Skeletal muscle tissue (tissue), 4 donors: ENCODE results near the gene DNAJB13. TPM values are rescaled to one million over a fixed set of nuclear protein-coding genes. Genes with fewer than 3 reads are reported as not detected.
A peak's percentile ranks its signal among the peaks of the same experiment; 100 is the strongest.
"Not testable (repeated sequence)": the region's sequence is repeated elsewhere in the genome, so short reads cannot be mapped to it uniquely, and the experiment has no call there.

Source experiments
- H3K27ac ChIP-seq: one replicate; pipeline ENCODE4 v1.7.0; 2013; ENCODE audit warnings: mild to moderate bottlenecking, low read depth, low read length, inconsistent platforms
- H3K27me3 ChIP-seq, 3 donors: one replicate each; pipeline ENCODE4 v1.7.0; 2013; ENCODE audit warnings: low read length in 3 of 3; ENCODE audit not compliant: control insufficient read depth in 3 of 3, insufficient read depth in 3 of 3
- H3K36me3 ChIP-seq, 3 donors: one replicate each; pipeline ENCODE4 v1.7.0; 2013; ENCODE audit warnings: low read length in 3 of 3; ENCODE audit not compliant: control insufficient read depth in 3 of 3, insufficient read depth in 3 of 3
- H3K4me1 ChIP-seq, 3 donors: one replicate each; pipeline ENCODE4 v1.7.0; 2013; ENCODE audit warnings: low read length in 3 of 3, mild to moderate bottlenecking in 3 of 3; ENCODE audit not compliant: control insufficient read depth in 3 of 3, insufficient read depth in 3 of 3
- H3K4me3 ChIP-seq, 3 donors: one replicate each; pipeline ENCODE4 v1.7.0; 2013; ENCODE audit warnings: low read length in 3 of 3
- H3K9ac ChIP-seq, 3 donors: one replicate each; pipeline ENCODE4 v1.7.0; 2013; ENCODE audit warnings: low read length in 3 of 3, mild to moderate bottlenecking in 3 of 3, moderate library complexity in 2 of 3, low read depth in 1 of 3
- H3K9me3 ChIP-seq, 3 donors: one replicate each; pipeline ENCODE4 v1.7.0; 2013; ENCODE audit warnings: low read length in 3 of 3; ENCODE audit not compliant: control insufficient read depth in 3 of 3
- total RNA-seq: library from RNA; depleted of rRNA; stranded (reverse); fragments of >200 nt; gene quantifications from one replicate; pipeline ENCODE4 v1.2.3, GENCODE V29; 2014
- donor health status: Osteomylitis.

Gene DNAJB13
- total RNA-seq, 1 donor from 2014 or later: not detected

DNA sequence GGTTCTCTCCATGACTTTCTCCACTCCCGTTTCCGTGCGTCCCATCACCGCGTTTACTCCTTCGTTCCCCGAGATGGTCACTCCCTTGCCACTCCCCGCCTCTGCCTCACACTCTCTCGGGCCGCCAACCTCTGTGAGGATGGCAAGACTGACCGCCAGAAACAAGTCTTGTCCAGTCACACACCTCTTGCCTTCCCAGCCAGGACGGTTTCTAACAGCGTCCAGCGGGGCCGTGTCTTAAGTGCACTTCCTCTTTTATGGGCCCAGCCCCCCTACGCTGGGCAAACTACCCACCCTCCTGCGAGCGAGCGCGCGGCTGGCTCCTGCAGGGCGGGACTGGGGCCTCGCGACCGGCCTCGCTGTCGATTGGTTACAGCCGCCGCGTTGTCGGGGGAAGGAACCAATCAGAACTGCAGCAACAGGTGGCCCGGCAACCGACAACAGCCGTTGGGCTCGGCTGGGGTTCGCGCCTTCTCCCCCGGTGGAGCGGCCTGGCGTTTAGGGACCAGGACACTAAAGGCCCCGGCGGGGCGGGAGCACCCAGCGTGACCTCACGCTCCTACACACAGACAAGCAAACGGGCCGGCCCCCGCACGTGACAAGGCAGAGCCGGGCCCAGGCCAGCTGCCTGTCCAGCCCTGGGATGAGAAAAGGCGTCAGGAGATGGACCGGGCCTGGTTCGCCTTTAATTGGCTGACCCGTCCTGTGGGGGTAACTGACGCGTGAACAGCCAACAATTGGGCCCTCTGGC lies 32.3 kb downstream of the DNAJB13 start:
- peaks cover 17 to 20% (median 19%) of the 10 kb centered on the region in 3 donors for H3K36me3 ChIP-seq
- H3K9me3 ChIP-seq: no peaks in the 10 kb centered on the region
- H3K27me3 ChIP-seq: no peaks in the 10 kb centered on the region
- peak overlapping the region; percentile 94 for H3K27ac ChIP-seq
- H3K9ac ChIP-seq: peak overlapping the region; percentile 82 to 94 (median 93)
- peaks cover 31 to 38% (median 36%) of the 10 kb centered on the region in 3 donors for H3K4me1 ChIP-seq
- H3K4me3 ChIP-seq: peak overlapping the region; percentile 75 to 95 (median 94)

DNA sequence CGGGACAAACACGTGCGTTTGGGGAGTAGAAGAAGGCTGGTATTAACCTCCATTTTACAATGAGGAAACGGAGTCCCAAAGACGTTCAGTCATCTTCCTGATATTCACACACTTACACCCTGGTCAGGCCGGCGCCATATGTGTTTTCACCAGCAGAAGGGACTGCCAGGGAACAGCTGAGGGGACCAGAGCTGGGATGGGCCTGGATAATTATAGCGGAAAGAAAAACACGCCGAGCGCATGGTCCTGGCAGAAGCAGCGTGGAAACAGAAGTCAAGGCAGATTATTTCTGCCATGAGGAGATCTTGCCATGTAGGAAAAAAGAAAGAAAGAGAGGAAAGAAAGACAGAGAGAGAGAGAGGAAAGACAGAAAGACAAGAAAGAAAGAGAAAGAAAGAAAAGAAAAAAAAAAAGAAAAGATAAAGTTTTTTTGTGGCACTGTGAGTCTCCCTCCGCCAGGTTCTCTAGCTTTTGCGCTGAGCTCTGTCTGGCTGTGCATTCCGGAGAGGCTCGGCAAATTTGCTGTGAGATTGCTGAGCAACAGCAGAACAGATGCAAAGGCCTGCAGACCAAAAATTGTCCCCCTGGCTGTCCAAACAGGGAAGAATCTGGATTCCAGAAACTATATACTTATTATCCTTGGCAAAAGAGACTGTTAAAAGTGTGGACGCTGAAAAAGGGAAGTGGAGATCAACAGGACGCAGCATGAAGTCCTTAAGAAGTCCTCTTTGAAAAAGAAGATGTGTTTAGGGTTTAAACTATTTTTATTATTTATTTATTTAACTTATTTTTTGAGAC lies 33.1 kb downstream of the DNAJB13 start:
- Histone ChIP-seq H3K9me3 (no peaks in the 10 kb centered on the region), H3K4me1 (peaks cover 31 to 38% (median 35%) of the 10 kb centered on the region in 3 donors), H3K36me3 (peaks cover 9 to 13% (median 11%) of the 10 kb centered on the region in 3 donors), H3K27ac (peak overlapping the region; percentile 94), H3K4me3 (peak overlapping the region; percentile 75 to 95 (median 94)), H3K27me3 (no peaks in the 10 kb centered on the region), H3K9ac (peak overlapping the region; percentile 55 to 93 (median 73))

DNA sequence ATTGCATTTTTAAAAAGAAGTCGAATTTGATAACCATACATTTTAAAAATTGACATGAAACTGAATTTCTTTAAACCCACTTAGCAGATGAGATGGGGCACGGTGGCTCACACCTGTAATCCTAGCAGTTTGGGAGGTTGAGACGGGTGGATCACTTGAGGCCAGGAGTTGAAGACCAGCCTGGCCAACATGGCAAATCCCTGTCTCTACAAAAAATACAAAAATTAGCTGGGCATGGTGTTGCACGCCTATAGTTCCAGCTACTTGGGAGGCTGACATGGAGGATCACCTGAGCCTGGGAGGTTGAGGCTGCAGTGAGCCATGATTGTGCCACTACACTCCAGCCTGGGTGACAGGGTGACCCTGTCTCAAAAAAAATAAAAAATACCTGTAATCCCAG lies 34.8 kb downstream of the DNAJB13 start:
- H3K4me3 ChIP-seq, H3K9me3 ChIP-seq, H3K27me3 ChIP-seq, H3K9ac ChIP-seq, H3K36me3 ChIP-seq, H3K27ac ChIP-seq: not testable (repeated sequence)
- peaks cover 29 to 30% (median 30%) of the 10 kb centered on the region in 3 donors for H3K4me1 ChIP-seq

DNA sequence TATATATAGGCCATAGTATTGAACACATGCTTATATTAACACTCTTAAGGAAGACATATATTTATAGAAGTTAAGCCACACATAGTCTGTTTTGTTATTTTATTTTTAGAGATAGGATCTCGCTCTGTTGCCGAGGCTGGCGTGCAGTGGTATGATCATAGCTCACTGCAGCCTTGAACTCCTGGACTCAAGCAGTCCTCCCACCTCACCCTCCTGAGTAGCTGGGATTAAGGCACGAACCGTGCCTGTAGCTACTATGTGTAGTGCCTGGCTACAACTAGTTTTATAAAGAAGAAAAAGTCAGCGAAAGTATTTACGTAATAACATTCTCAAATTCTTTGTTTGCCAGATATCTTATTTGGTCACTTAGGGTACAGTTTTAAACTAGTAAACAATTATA lies 37.4 kb downstream of the DNAJB13 start:
- Histone ChIP-seq H3K36me3 (no peaks in the 10 kb centered on the region), H3K4me3 (no peak overlapping the region), H3K27me3 (no peaks in the 10 kb centered on the region), H3K27ac (no peak overlapping the region), H3K9me3 (no peaks in the 10 kb centered on the region), H3K9ac (no peak overlapping the region), H3K4me1 (peaks cover 7 to 12% (median 12%) of the 10 kb centered on the region in 3 donors)

DNA sequence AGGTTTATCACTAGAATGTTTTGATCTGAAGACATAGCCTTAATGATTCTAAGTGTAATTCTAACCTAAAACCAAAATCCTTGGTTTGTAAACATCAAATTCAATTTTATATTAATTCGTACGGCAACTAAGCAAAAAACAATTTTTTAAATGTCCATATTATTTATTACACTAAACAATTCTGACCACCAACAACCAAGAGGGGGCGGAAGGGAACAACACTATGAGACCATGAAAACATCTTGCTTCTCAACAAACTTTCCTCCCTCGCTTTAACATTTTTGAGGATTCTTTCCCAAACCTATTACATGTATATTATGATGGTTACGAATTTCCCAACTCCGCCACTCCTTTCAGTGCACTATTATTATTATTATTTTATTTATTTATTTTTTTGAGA lies 38.3 kb downstream of the DNAJB13 start:
- Histone ChIP-seq H3K9me3 (no peaks in the 10 kb centered on the region), H3K36me3 (no peaks in the 10 kb centered on the region), H3K4me1 (peaks cover 3 to 5% (median 4%) of the 10 kb centered on the region in 3 donors), H3K9ac (no peak overlapping the region), H3K27me3 (no peaks in the 10 kb centered on the region), H3K27ac (no peak overlapping the region), H3K4me3 (no peak overlapping the region)

DNA sequence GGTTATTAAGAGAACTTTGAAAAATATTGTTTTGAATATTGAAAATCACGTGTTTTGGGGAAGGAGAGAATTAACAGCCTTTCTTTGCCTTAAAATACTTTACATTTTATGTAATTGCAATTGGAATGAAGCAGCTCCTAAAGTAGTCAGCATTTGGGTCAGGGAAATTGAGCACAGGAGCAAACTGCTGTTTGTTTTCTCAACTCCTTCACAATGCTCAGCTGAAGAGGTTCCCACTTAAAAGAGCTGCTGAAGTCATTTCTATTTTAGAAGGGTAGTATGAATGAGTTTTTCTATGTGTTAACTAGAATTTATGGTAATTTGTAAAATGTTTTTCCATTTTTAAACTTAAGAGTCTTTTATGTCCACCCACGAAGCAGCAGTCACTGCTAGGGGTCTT lies 39.9 kb downstream of the DNAJB13 start:
- Histone ChIP-seq H3K4me3 (no peak overlapping the region), H3K9me3 (no peaks in the 10 kb centered on the region), H3K4me1 (no peaks in the 10 kb centered on the region), H3K27me3 (no peaks in the 10 kb centered on the region), H3K9ac (no peak overlapping the region), H3K36me3 (no peaks in the 10 kb centered on the region), H3K27ac (no peak overlapping the region)

DNA sequence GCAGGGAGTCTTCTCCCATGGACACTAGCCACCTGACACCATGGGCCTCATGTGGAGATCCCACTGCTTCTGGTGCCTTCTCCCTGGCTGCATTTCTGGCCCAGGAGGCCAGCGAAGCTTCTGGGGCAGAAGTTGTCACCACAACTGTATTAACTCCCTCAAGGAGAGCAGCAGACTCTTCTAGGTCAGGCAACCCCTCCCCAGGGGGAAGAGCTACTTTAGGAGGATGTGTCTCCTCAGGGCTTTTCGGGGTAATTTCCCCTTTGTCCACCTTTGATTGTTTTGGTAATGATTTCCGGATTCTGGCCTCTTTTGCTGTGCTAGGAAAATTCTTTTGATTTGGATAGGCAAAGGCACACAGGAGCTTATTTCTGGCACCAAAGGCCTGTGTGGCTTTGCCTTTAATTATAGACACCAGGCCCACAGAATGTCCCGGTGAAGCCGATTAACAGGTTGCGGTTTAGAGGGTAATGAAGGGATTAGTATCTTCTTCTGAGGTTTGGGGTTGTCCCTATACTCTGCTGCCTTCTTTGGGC lies 40.7 kb downstream of the DNAJB13 start:
- no peaks in the 10 kb centered on the region for H3K27me3 ChIP-seq
- H3K9me3 ChIP-seq: no peaks in the 10 kb centered on the region
- no peak overlapping the region for H3K4me3 ChIP-seq
- no peaks in the 10 kb centered on the region for H3K36me3 ChIP-seq
- no peak overlapping the region for H3K9ac ChIP-seq
- H3K4me1 ChIP-seq: no peaks in the 10 kb centered on the region
- no peak overlapping the region for H3K27ac ChIP-seq

DNA sequence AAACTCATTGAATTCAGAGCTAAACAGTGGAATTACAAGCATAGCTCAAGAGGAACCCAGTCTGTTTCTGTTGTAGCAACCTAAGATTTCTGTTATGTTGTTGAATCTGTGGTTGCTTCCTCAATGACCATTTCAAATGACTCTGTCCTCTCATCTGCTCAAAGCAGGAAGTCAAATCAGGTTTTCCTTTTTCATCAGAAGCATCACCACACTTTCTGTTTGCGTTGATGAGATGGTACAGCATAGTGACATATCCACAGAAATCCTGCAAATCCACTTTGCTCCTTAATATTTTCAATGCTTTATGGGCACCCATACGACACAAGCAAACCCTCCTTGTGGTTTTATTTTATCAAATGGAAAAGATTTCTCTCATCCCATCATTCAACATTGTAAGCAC lies 44.4 kb downstream of the DNAJB13 start:
- Histone ChIP-seq H3K9ac (no peak overlapping the region), H3K27me3 (no peaks in the 10 kb centered on the region), H3K9me3 (no peaks in the 10 kb centered on the region), H3K27ac (peak overlapping the region; percentile 0), H3K4me3 (no peak overlapping the region), H3K36me3 (peaks cover 3 to 5% (median 4%) of the 10 kb centered on the region in 3 donors), H3K4me1 (peaks cover 0 to 4% (median 4%) of the 10 kb centered on the region in 3 donors)

DNA sequence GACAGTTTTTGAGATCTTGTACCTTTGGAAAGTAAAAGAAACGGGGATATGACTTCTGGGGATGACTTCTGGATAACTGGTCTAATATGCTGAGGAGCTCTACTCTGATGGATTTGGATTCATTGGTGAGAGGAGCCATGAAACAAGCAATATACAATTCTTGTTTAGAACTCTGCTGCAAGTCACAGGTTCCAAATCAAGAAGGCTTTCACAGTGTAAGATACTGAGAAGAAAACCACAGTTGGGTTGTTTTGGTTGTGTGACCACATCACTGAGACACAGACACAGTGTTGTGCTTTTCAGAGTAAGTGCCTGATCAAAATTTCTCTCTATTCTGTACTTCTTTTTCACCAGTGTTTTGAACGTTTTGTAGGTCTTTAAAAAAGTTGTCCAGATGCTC lies 44.9 kb downstream of the DNAJB13 start:
- no peak overlapping the region for H3K9ac ChIP-seq
- no peaks in the 10 kb centered on the region for H3K9me3 ChIP-seq
- no peak overlapping the region for H3K4me3 ChIP-seq
- peaks cover 6 to 9% (median 7%) of the 10 kb centered on the region in 3 donors for H3K36me3 ChIP-seq
- no peaks in the 10 kb centered on the region for H3K27me3 ChIP-seq
- H3K4me1 ChIP-seq: peaks cover 0 to 4% (median 4%) of the 10 kb centered on the region in 3 donors
- H3K27ac ChIP-seq: peak overlapping the region; percentile 0
